ENCODE data around the gene PCIF1. TPM values are rescaled to one million over a fixed set of nuclear protein-coding genes. Genes with fewer than 3 reads are reported as not detected.

PCIF1 gene
- total RNA-seq, 4 donors from 2014 or later: 10.4 to 36.8 (median 16.4) TPM

DNA sequence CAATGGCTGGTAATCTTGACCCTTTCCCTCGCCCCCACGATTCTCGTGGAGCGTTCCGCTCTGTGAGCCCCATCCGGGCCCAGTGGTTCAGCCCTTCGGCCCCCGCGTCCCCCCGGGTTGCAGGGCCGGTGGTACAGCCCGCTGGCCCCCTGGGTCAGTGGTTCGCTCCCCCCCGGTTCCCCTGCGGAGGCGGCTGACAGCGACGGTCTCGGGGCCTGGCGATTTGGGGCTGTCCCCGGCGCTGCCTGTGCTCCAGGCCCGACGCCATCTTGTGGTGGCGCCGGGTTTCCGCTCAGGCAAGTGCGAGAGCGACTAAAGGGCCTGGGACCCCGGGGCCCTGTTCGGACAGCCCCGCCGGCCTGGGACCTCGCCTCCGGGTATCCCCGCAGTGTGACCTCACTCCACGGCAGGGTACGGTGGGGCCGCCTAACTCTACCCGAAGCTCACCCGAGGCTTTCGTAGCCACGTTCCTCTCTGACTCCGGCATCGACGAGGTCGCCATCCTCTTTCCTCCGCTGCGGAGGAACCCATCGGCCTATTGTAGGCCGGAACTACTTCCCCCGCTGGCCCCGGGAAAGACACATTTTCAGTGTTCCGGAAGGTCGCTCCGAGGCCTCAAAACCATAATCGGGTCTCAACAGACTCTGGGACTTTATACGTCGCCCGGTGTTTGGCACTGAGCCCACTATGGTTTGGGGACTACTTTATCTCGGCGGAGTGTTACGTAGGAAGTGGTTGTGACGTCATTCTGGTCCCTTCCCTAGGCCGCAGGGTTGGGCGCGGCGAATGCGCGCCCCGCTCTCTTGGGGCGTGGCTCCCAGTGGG, 37.4 kb downstream of the PCIF1 start, which contains the start of gene ZNF335:
Gene ZNF335, minus strand, starts transcription at position 529 of the 825 bp plus-strand sequence. CDS start 793 bp downstream, outside the sequence.
- H3K27ac ChIP-seq: peak within 1 kb of the TSS; percentile 98 to 100 (median 98)
- peak; percentile 87 for DNase-seq
- H3K36me3 ChIP-seq: peaks cover 14 to 28% (median 21%) of the 10 kb centered on the region in 3 donors
- peak in 3 of 4 donors; percentile 38 to 80 (median 73) for TF ChIP-seq POLR2A (IDR thresholded peaks at IDR 0.05)
- TF ChIP-seq, protein P1, sequence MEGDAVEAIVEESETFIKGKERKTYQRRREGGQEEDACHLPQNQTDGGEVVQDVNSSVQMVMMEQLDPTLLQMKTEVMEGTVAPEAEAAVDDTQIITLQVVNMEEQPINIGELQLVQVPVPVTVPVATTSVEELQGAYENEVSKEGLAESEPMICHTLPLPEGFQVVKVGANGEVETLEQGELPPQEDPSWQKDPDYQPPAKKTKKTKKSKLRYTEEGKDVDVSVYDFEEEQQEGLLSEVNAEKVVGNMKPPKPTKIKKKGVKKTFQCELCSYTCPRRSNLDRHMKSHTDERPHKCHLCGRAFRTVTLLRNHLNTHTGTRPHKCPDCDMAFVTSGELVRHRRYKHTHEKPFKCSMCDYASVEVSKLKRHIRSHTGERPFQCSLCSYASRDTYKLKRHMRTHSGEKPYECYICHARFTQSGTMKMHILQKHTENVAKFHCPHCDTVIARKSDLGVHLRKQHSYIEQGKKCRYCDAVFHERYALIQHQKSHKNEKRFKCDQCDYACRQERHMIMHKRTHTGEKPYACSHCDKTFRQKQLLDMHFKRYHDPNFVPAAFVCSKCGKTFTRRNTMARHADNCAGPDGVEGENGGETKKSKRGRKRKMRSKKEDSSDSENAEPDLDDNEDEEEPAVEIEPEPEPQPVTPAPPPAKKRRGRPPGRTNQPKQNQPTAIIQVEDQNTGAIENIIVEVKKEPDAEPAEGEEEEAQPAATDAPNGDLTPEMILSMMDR (IDR thresholded peaks at IDR 0.05): peak in 5 of 6 experiments; percentile 39 to 62 (median 43)
- 0% methylated on average over 18 to 29 of the region's 72 CpGs for WGBS, 2 donors
- peak within 1 kb of the TSS; percentile 63 to 89 (median 78) for H3K4me3 ChIP-seq
- intact Hi-C loops (cut with DNase I): no loop called here
- peaks cover 18 to 54% (median 22%) of the 10 kb centered on the region in 3 donors for H3K4me1 ChIP-seq
- H3K9me3 ChIP-seq: no peaks in the 10 kb centered on the region
- no peaks in the 10 kb centered on the region for H3K27me3 ChIP-seq

DNA sequence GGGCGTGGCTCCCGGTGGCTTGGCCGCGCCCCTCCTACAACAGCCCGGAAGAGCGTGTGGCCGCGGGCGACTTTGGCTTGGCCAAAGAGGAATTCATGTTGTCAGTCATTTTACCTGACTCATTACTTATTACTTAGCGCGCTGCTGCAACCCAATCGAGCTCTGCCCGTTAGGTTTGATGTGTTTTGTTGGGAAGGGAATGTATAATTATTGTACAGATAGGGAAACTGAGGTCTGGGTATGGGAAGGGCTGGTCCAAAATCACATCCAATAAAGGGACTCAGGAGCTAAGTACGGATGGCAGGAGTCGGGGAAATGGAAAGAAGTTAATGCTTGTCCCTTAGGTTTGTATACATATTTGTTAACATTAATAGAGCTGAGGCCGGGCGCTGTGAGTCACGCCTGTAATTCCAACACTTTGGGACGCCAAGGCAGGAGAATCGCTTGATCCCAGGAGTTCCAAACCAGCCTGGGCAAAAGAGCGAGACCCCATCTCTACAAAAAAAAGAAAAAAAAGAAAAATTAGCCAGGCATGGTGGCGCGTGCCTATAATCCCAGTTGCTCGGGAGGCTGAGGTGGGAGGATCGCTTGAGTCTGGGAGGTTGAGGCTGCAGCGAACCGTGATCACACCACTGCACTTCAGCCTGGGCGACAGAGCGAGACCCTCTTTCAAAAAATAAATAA, 38.2 kb downstream of the PCIF1 start:
- H3K36me3 ChIP-seq: peaks cover 6 to 21% (median 13%) of the 10 kb centered on the region in 3 donors
- intact Hi-C loops (cut with DNase I): no loop called here
- WGBS, 2 donors: 35% methylated on average over 19 to 28 of the region's 29 CpGs
- H3K27me3 ChIP-seq: no peaks in the 10 kb centered on the region
- H3K27ac ChIP-seq: peak overlapping the region; percentile 98 to 100 (median 98)
- DNase-seq: no peak
- peaks cover 18 to 54% (median 22%) of the 10 kb centered on the region in 3 donors for H3K4me1 ChIP-seq
- H3K4me3 ChIP-seq: peak overlapping the region; percentile 63 to 89 (median 78)
- H3K9me3 ChIP-seq: no peaks in the 10 kb centered on the region
- TF ChIP-seq, protein P1 (IDR thresholded peaks at IDR 0.05): no peak
- no peak for TF ChIP-seq POLR2A (IDR thresholded peaks at IDR 0.05)

DNA sequence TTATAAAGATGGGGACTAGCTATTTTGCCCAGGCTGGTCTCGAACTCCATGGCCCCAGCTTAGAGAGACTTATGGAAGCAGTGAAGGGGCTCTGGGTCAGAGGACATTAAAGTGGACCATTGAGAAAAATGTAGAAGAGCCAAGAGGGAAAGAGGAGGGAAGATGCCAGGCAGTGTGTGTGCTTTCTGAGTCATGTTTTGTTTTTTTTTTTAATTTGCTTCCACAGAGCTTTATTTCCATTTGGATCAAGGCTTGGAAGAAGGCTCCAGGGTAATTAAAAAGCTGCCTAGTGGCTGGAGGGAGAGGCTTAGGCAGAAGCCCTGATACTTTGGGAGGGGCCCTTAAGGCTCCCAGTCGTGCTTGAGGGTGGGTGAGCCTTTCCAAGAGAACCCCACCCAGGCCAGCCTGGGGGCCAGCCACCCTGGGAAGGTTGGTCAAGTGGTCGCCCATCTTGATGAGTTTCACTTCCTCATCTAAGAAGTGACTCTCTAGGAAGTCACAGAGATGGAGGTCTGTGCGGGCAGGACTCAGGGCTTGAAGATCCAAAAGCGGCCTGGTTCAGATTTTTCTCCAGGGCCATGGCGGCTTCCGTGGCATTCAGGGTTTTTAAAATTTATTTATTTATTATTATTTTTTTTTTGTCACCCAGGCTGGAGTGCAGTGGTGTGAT, 40.5 kb downstream of the PCIF1 start:
- intact Hi-C loops (cut with DNase I): no loop called here
- Histone ChIP-seq H3K4me1 (peaks cover 12 to 36% (median 13%) of the 10 kb centered on the region in 3 donors), H3K27me3 (no peaks in the 10 kb centered on the region), H3K27ac (no peak overlapping the region), H3K4me3 (no peak overlapping the region), H3K9me3 (no peaks in the 10 kb centered on the region), H3K36me3 (no peaks in the 10 kb centered on the region)
- no peak for TF ChIP-seq POLR2A (IDR thresholded peaks at IDR 0.05)
- TF ChIP-seq, protein P1 (IDR thresholded peaks at IDR 0.05): no peak
- no peak for DNase-seq
- 64 to 74% methylated on average over 7 of the region's 7 CpGs for WGBS, 2 donors

DNA sequence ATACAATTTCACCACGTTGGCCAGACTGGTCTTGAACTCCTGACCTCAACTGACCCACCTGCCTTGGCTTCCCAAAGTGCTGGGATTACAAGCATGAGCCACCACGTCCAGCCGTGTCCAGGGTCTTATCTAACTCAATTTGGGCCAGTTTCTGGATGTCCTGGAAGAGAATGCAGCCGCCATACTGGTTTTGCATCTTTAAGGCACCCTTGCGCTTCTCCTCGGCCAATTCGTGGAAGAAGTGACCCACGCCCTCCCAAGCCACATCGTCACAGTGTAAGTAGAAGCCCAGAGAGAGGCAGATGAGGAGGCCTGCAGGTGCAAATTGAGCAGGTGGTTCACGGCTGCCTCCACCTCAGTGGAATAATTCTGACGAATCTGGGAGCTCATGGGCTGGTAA, 41.2 kb downstream of the PCIF1 start:
- Histone ChIP-seq H3K36me3 (no peaks in the 10 kb centered on the region), H3K27me3 (peaks cover 0 to under 1% (median 0%) of the 10 kb centered on the region in 4 donors), H3K4me1 (peaks cover 5 to 30% (median 8%) of the 10 kb centered on the region in 3 donors), H3K27ac (no peak overlapping the region), H3K4me3 (no peak overlapping the region), H3K9me3 (no peaks in the 10 kb centered on the region)
- DNase-seq: no peak
- TF ChIP-seq, protein P1 (IDR thresholded peaks at IDR 0.05): no peak
- no peak for TF ChIP-seq POLR2A (IDR thresholded peaks at IDR 0.05)
- intact Hi-C loops (cut with DNase I): no loop called here
- 85 to 91% methylated on average over 6 to 11 of the region's 11 CpGs for WGBS, 2 donors
